Measurements from ENCODE around the gene ANKS1A. TPM values are rescaled to one million over a fixed set of nuclear protein-coding genes. Genes with fewer than 3 reads are reported as not detected.

ANKS1A gene
- total RNA-seq, 1 experiment from 2014 or later: 28.5 TPM

GRCh38 chr6:35028781-35029769, 140.0 kb downstream of the ANKS1A start:
- no peak for TF ChIP-seq CTCF (conservative IDR thresholded peaks at IDR 0.05)
- TF ChIP-seq EZH2 (IDR thresholded peaks at IDR 0.05; ENCODE audit: low read depth): no peak
- no peaks in the 10 kb centered on the region for H3K9me2 ChIP-seq (ENCODE audit: insufficient read depth)
- POLR2A ChIA-PET (ENCODE audit: unreplicated experiment): no interaction called here
- no peak for DNase-seq
- H3K4me2 ChIP-seq: no peak overlapping the region
- CTCF ChIA-PET: interaction anchor here (0.6 kb wide), 1 partner anchor 835 kb away, joined by 4 read pairs; no protein-coding TSS in a partner anchor
- H3K27me3 ChIP-seq (ENCODE audit: insufficient read depth, low read depth): no peaks in the 10 kb centered on the region
- no peak overlapping the region for H3K27ac ChIP-seq
- no TSS peak for BruUV-seq (replicated peaks)
- H3K9me3 ChIP-seq (ENCODE audit: insufficient read depth, low read depth): no peaks in the 10 kb centered on the region
- H3K4me1 ChIP-seq (replicated peaks; ENCODE audit: insufficient read depth): peaks cover 31% of the 10 kb centered on the region
- H3F3A ChIP-seq (ENCODE audit: insufficient read depth, low read depth): peaks cover 21% of the 10 kb centered on the region; the same call in 1 of the 2 replicates
- 0 out of 2 replicates have a peak, but pooled peaks cover 3% of the 10 kb centered on the region for H3K79me2 ChIP-seq (ENCODE audit: low read depth)
- H4K20me1 ChIP-seq (ENCODE audit: insufficient read depth): no peaks in the 10 kb centered on the region
- H3K36me3 ChIP-seq (ENCODE audit: low read depth): no peaks in the 10 kb centered on the region
- H3K4me3 ChIP-seq: no peak overlapping the region
- intact Hi-C loops (cut with micrococcal nuclease; ENCODE audit: unreplicated experiment): no loop called here
- H2AFZ ChIP-seq: no peak overlapping the region

GRCh38 chr6:35030099-35030498, 141.0 kb downstream of the ANKS1A start:
- Histone ChIP-seq H4K20me1 (ENCODE audit: insufficient read depth) (no peaks in the 10 kb centered on the region), H3K9me2 (ENCODE audit: insufficient read depth) (no peaks in the 10 kb centered on the region), H3K9me3 (ENCODE audit: insufficient read depth, low read depth) (no peaks in the 10 kb centered on the region), H3K79me2 (ENCODE audit: low read depth) (0 out of 2 replicates have a peak, but pooled peaks cover 3% of the 10 kb centered on the region), H3F3A (ENCODE audit: insufficient read depth, low read depth) (peaks cover 15% of the 10 kb centered on the region; the same call in 1 of the 2 replicates), H2AFZ (no peak overlapping the region), H3K27ac (no peak overlapping the region), H3K36me3 (ENCODE audit: low read depth) (no peaks in the 10 kb centered on the region), H3K4me3 (no peak overlapping the region), H3K27me3 (ENCODE audit: insufficient read depth, low read depth) (no peaks in the 10 kb centered on the region), H3K4me2 (no peak overlapping the region), H3K4me1 (replicated peaks; ENCODE audit: insufficient read depth) (peaks cover 21% of the 10 kb centered on the region)
- DNase-seq: no peak
- intact Hi-C loops (cut with micrococcal nuclease; ENCODE audit: unreplicated experiment): no loop called here
- no TSS peak for BruUV-seq (replicated peaks)
- CTCF ChIA-PET: no interaction called here
- TF ChIP-seq EZH2 (IDR thresholded peaks at IDR 0.05; ENCODE audit: low read depth): no peak
- TF ChIP-seq CTCF (conservative IDR thresholded peaks at IDR 0.05): no peak
- POLR2A ChIA-PET (ENCODE audit: unreplicated experiment): no interaction called here

- POLR2A ChIA-PET (ENCODE audit: unreplicated experiment): no interaction called here
- CTCF ChIA-PET: interaction anchor here (0.6 kb wide), 1 partner anchor 120 kb away, joined by 3 read pairs; no protein-coding TSS in a partner anchor
- no TSS peak for BruUV-seq (replicated peaks)
Observed at GRCh38 chr6:35031611-35032529, 142.8 kb downstream of the ANKS1A start.

More at GRCh38 chr6:35031611-35032529, 142.8 kb downstream of the ANKS1A start:
- TF ChIP-seq EZH2 (IDR thresholded peaks at IDR 0.05; ENCODE audit: low read depth) (no peak), CTCF (conservative IDR thresholded peaks at IDR 0.05) (no peak)
- Histone ChIP-seq H3F3A (ENCODE audit: insufficient read depth, low read depth) (no peaks in the 10 kb centered on the region), H3K27ac (no peak overlapping the region), H4K20me1 (ENCODE audit: insufficient read depth) (no peaks in the 10 kb centered on the region), H3K9me2 (ENCODE audit: insufficient read depth) (no peaks in the 10 kb centered on the region), H3K9me3 (ENCODE audit: insufficient read depth, low read depth) (no peaks in the 10 kb centered on the region), H3K4me3 (no peak overlapping the region), H3K79me2 (ENCODE audit: low read depth) (no peaks in the 10 kb centered on the region), H3K4me2 (no peak overlapping the region), H2AFZ (no peak overlapping the region), H3K27me3 (ENCODE audit: insufficient read depth, low read depth) (no peaks in the 10 kb centered on the region), H3K4me1 (replicated peaks; ENCODE audit: insufficient read depth) (peaks cover 3% of the 10 kb centered on the region), H3K36me3 (ENCODE audit: low read depth) (no peaks in the 10 kb centered on the region)
- DNase-seq: no peak
- intact Hi-C loops (cut with micrococcal nuclease; ENCODE audit: unreplicated experiment): no loop called here

Measured in PC-9 (cell line).